GM18507 (cell line): ENCODE results near the gene SERPINA1.

Source experiments
- DNase-seq: peaks from one replicate; pipeline ENCODE4 v3.0.0; 2011; ENCODE audit warnings: low read depth; ENCODE audit not compliant: insufficient read length; ENCODE audit errors: extremely low spot score
- FAIRE-seq: peaks from 2 replicates; lab custom pipeline; 2011; peaks lifted over from hg19 to GRCh38; lab: Jason Lieb, UNC

Gene SERPINA1

GRCh38 chr14:94332063-94332583 lies 56.3 kb downstream of the SERPINA1 start:
- FAIRE-seq (no peak), DNase-seq (no peak)

GRCh38 chr14:94331462-94331861 lies 56.9 kb downstream of the SERPINA1 start:
- no peak for FAIRE-seq

GRCh38 chr14:94330857-94331256 lies 57.5 kb downstream of the SERPINA1 start:
- DNase-seq (no peak), FAIRE-seq (no peak)

More at GRCh38 chr14:94331462-94331861, 56.9 kb downstream of the SERPINA1 start:
- DNase-seq = no peak

GRCh38 chr14:94330432-94330831 lies 58.0 kb downstream of the SERPINA1 start:
- FAIRE-seq (no peak), DNase-seq (no peak)

- no peak for DNase-seq
- FAIRE-seq = no peak
Measured at GRCh38 chr14:94329857-94330256, 58.5 kb downstream of the SERPINA1 start.

GRCh38 chr14:94328196-94328595 lies 60.2 kb downstream of the SERPINA1 start:
- FAIRE-seq = peak; percentile 24
- no peak for DNase-seq
